Adrenal gland (tissue), 5 donors: ENCODE data around the gene EPHB1.

Experiments
- CTCF ChIP-seq, 6 experiments: fragments of 450-650 bp in 4 of 6; fragments of 200-600 bp in 2 of 6; sonication (generic) in 1 of 6; IDR thresholded peaks; 1 replicate in 5 of 6; 2 replicates in 1 of 6; pipeline versions ENCODE4 v1.5.1 to v1.8.0; 2016 to 2021; ENCODE audit warnings: antibody characterized with exemption in 6 of 6, mild to moderate bottlenecking in 2 of 6, moderate library complexity in 1 of 6
- POLR2A ChIP-seq, 2 donors: fragments of 450-650 bp; IDR thresholded peaks; one replicate each; pipeline ENCODE4 v1.6.1; 2017; ENCODE audit warnings: antibody characterized with exemption in 2 of 2, mild to moderate bottlenecking in 2 of 2, moderate library complexity in 1 of 2
- donor health status: DM: no; HTN: no; CAD: no.

DNA sequence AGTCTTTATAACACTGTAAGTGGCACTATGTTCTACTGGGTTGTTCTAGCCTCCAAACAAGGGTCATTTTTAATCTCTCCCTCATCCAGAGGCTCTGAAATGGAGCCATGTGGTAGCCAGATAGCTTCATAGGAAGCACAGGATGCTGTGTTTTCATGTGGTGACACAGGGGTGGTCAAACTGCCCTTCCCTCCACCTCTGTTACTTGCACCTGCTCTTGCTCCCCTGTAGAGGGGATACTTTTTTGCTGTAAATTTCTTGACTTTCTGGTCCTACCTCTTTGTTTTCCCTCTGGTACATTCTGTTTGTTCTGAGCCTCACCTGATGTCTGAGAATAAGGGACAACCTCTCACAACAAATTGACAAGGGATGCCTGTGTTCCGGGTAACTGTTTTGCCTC, 76.8 kb downstream of the EPHB1 start:
- TF ChIP-seq CTCF (IDR thresholded peaks at IDR 0.05) (no peak), POLR2A (IDR thresholded peaks at IDR 0.05) (no peak)
